HepG2 (cell line): Measurements from ENCODE around the gene ALPK3. TPM values are rescaled to one million over a fixed set of nuclear protein-coding genes. Genes with fewer than 3 reads are reported as not detected.

Experiments
- ATAC-seq: fragments of 200-7000 bp; cut with Tn5 transposase; 3 replicates; pipeline ENCODE4 v1.9.1; 2020; ENCODE audit warnings: mild to moderate bottlenecking, moderate library complexity
- BruUV-seq: library from RNA; stranded (reverse); fragments of 400-500 nt; replicated peaks from 2 replicates; lab custom pipeline; 2021; lab: Mats Ljungman, UMichigan
- CTCF ChIA-PET: fragments of 300-600 bp; formaldehyde crosslinking; extraction: SDS; loops from one replicate; lab custom pipeline; 2021; ENCODE audit warnings: low total read pairs, inconsistent platforms, low intra/inter-chr PET ratio; lab: Yijun Ruan, JAX
- POLR2A ChIA-PET: fragments of 350-600 bp; sonication (Branson Sonifier 250); formaldehyde crosslinking; loops from one replicate; lab custom pipeline; 2020; ENCODE audit warnings: antibody characterized with exemption, inconsistent platforms; lab: Yijun Ruan, JAX
- DNase-seq: peaks from one replicate; pipeline ENCODE4 v3.0.0-alpha.2; 2015; ENCODE audit warnings: low spot score
- FAIRE-seq: peaks from 3 replicates; lab custom pipeline; 2011; peaks lifted over from hg19 to GRCh38; lab: Jason Lieb, UNC
- H2AFZ ChIP-seq: one replicate; pipeline ENCODE4 v1.6.1; 2011; ENCODE audit warnings: low read length, inconsistent platforms
- H3K27ac ChIP-seq: fragments of 300-600 bp; 3 replicates; pipeline ENCODE4 v1.8.0; 2011; ENCODE audit warnings: mixed run types, mild to moderate bottlenecking, mixed read lengths, low read length, inconsistent platforms; ENCODE audit not compliant: insufficient read depth; ENCODE audit errors: extremely low read length
- H3K27me3 ChIP-seq, 2 experiments: fragments of 200-600 bp in 1 of 2; 2 replicates in 1 of 2; 3 replicates in 1 of 2; pipeline versions ENCODE4 v1.6.0 to v1.8.0; 2011; ENCODE audit warnings: low read length in 2 of 2, mild to moderate bottlenecking in 2 of 2, moderate library complexity in 2 of 2, inconsistent platforms in 1 of 2; ENCODE audit not compliant: insufficient read depth in 2 of 2, control insufficient read depth in 1 of 2
- H3K36me3 ChIP-seq, 2 experiments: fragments of 200-600 bp in 1 of 2; replicated peaks in 1 of 2; 2 replicates in 1 of 2; 3 replicates in 1 of 2; pipeline versions ENCODE4 v1.5.1 to v1.8.0; 2011; ENCODE audit warnings: low read length in 2 of 2, inconsistent platforms in 1 of 2; ENCODE audit not compliant: insufficient read depth in 2 of 2, control insufficient read depth in 1 of 2
- H3K4me1 ChIP-seq: 2 replicates; pipeline ENCODE4 v1.5.1; 2012; ENCODE audit warnings: low read length, inconsistent platforms; ENCODE audit not compliant: insufficient read depth
- H3K4me2 ChIP-seq: 2 replicates; pipeline ENCODE4 v1.6.0; 2011; ENCODE audit warnings: low read depth, low read length, inconsistent platforms
- H3K4me3 ChIP-seq, 3 experiments: fragments of 200-600 bp in 1 of 3; sonication (generic), shearing (Covaris generic) in 1 of 3; replicated peaks in 1 of 3; 2 replicates each; pipeline ENCODE4 v1.5.1; 2011 to 2016; ENCODE audit warnings: low read length in 3 of 3, inconsistent platforms in 2 of 3, low read depth in 2 of 3, mild to moderate bottlenecking in 2 of 3, control low read depth in 1 of 3, mixed read lengths in 1 of 3; ENCODE audit not compliant: insufficient read depth in 1 of 3
- H3K79me2 ChIP-seq: one replicate; pipeline ENCODE4 v1.6.1; 2011; ENCODE audit warnings: low read length, inconsistent platforms; ENCODE audit not compliant: insufficient read depth
- H3K9ac ChIP-seq: 2 replicates; pipeline ENCODE4 v1.6.0; 2011; ENCODE audit warnings: mild to moderate bottlenecking, low read depth, low read length, inconsistent platforms; ENCODE audit not compliant: insufficient read depth
- H3K9me3 ChIP-seq: 2 replicates; pipeline ENCODE4 v1.5.1; 2012; ENCODE audit warnings: mild to moderate bottlenecking, low read length
- H4K20me1 ChIP-seq: 2 replicates; pipeline ENCODE4 v1.6.0; 2011; ENCODE audit warnings: inconsistent platforms, mild to moderate bottlenecking, low read length, moderate library complexity; ENCODE audit not compliant: insufficient read depth
- E2F1 ChIP-seq: sonication (generic); formaldehyde crosslinking; IDR thresholded peaks from 2 replicates; pipeline ENCODE4 v1.5.0; 2020; ENCODE audit warnings: missing genetic modification reagents
- PLRG1 ChIP-seq: fragments of 450-650 bp; conservative IDR thresholded peaks from 2 replicates; pipeline ENCODE4 v1.6.1; 2016
- SNAPC2 ChIP-seq: sonication (generic); formaldehyde crosslinking; IDR thresholded peaks from 2 replicates; pipeline ENCODE4 v1.8.1; 2022; ENCODE audit warnings: mild to moderate bottlenecking, missing genetic modification reagents
- ZKSCAN1 ChIP-seq: fragments of 150-350 bp; IDR thresholded peaks from 2 replicates; pipeline ENCODE4 v1.6.1; 2014; ENCODE audit warnings: low read length
- ZNF878 ChIP-seq: sonication (generic); formaldehyde crosslinking; IDR thresholded peaks from 2 replicates; pipeline ENCODE4 v1.8.1; 2023; ENCODE audit warnings: mild to moderate bottlenecking, missing genetic modification reagents, moderate library complexity
- WGBS: methylation state at CpG from one replicate; pipeline ENCODE4 v1.1.6; 2017; ENCODE audit warnings: low lambda C conversion rate; 5-methylcytosine and 5-hydroxymethylcytosine counted together
- in situ Hi-C: cut with HindIII; loops from 2 replicates; pipeline ENCODE4 v1.10.0; 2017; ENCODE audit warnings: low pct_unique_long_range_greater_than_20kb; ENCODE audit not compliant: extremely low pct_ligation_motif_present
- intact Hi-C: fragments of 100-400 bp; cut with micrococcal nuclease; formaldehyde crosslinking; loops from one replicate; pipeline ENCODE4 v1.10.0; 2022; ENCODE audit not compliant: unreplicated experiment
- polyA plus RNA-seq, 8 experiments: library from polyadenylated mRNA; depleted of rRNA in 3 of 8; stranded (reverse) in 7 of 8; unstranded in 1 of 8; fragments of >200 nt; fragmentation: Illumina TruSeq in 4 of 8; extraction: Trizol in 4 of 8; gene quantifications; 2 replicates each; pipeline versions ENCODE4 v1.2.1 to v1.2.3, GENCODE V29; 2011 to 2016; ENCODE audit warnings: low read depth in 4 of 8, missing spikeins in 1 of 8, mixed read lengths in 1 of 8; ENCODE audit not compliant: insufficient read depth in 1 of 8
- total RNA-seq, 5 experiments: library from RNA; depleted of rRNA; stranded (reverse); fragments of >200 nt; fragmentation: Illumina TruSeq; extraction: Trizol; gene quantifications; 2 replicates each; pipeline ENCODE4 v1.2.3, GENCODE V29; 2016; ENCODE audit warnings: low read depth in 1 of 5
- TF ChIP-seq, protein P1 (sequence below): sonication (generic); formaldehyde crosslinking; IDR thresholded peaks from 2 replicates; pipeline ENCODE4 v1.4.0; 2020; ENCODE audit warnings: missing genetic modification reagents
- TF ChIP-seq, protein P2 (sequence below): sonication (generic); formaldehyde crosslinking; IDR thresholded peaks from 2 replicates; pipeline ENCODE4 v1.4.0; 2020; ENCODE audit warnings: missing genetic modification reagents
- TF ChIP-seq, protein P3 (sequence below): sonication (generic); formaldehyde crosslinking; IDR thresholded peaks from 2 replicates; pipeline ENCODE4 v1.5.1; 2020; ENCODE audit warnings: mild to moderate bottlenecking, moderate library complexity, missing genetic modification reagents
- TF ChIP-seq, protein P4 (sequence below): sonication (generic); formaldehyde crosslinking; IDR thresholded peaks from 2 replicates; pipeline ENCODE4 v1.5.0; 2020; ENCODE audit warnings: mild to moderate bottlenecking, missing genetic modification reagents, borderline replicate concordance

Gene ALPK3
- total and polyA plus RNA-seq, 2 of the 13 experiments (the other 11 are each of a cell fraction or from before 2014, with no cell fraction given) = 0.04 to 0.42 TPM

- Histone ChIP-seq H3K4me1 (peaks cover 6% of the 10 kb centered on the region; the same call in 1 of the 2 replicates), H2AFZ (no peak overlapping the region), H3K9ac (no peak overlapping the region), H3K27me3 (peaks cover 0 to 28% of the 10 kb centered on the region in 2 experiments; a peak in 3 of 5 replicates), H3K36me3 (no peaks in the 10 kb centered on the region), H3K4me2 (no peak overlapping the region), H3K79me2 (no peaks in the 10 kb centered on the region), H3K4me3 (no peak overlapping the region), H3K9me3 (no peaks in the 10 kb centered on the region), H4K20me1 (no peaks in the 10 kb centered on the region), H3K27ac (no peak overlapping the region)
- peak; percentile 35; the same call in 1 of the 3 replicates for ATAC-seq
- intact Hi-C loops = no loop called here
- ChIA-PET POLR2A (no interaction called here), CTCF (no interaction called here)
- in situ Hi-C loops = loop anchor here (25.0 kb wide), 1 partner anchor 327 kb away; no protein-coding TSS in a partner anchor
- WGBS = 0% methylated on average over 1 of the region's 5 CpGs
- no peak for DNase-seq
- FAIRE-seq = no peak
- no TSS peak for BruUV-seq
- TF ChIP-seq PLRG1 = no peak
- no peak for TF ChIP-seq SNAPC2 (CRISPR knock-in tag)
- TF ChIP-seq, protein P1, sequence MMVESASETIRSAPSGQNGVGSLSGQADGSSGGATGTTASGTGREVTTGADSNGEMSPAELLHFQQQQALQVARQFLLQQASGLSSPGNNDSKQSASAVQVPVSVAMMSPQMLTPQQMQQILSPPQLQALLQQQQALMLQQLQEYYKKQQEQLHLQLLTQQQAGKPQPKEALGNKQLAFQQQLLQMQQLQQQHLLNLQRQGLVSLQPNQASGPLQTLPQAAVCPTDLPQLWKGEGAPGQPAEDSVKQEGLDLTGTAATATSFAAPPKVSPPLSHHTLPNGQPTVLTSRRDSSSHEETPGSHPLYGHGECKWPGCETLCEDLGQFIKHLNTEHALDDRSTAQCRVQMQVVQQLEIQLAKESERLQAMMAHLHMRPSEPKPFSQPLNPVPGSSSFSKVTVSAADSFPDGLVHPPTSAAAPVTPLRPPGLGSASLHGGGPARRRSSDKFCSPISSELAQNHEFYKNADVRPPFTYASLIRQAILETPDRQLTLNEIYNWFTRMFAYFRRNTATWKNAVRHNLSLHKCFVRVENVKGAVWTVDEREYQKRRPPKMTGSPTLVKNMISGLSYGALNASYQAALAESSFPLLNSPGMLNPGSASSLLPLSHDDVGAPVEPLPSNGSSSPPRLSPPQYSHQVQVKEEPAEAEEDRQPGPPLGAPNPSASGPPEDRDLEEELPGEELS (CRISPR knock-in tag) = no peak
- TF ChIP-seq, protein P2, sequence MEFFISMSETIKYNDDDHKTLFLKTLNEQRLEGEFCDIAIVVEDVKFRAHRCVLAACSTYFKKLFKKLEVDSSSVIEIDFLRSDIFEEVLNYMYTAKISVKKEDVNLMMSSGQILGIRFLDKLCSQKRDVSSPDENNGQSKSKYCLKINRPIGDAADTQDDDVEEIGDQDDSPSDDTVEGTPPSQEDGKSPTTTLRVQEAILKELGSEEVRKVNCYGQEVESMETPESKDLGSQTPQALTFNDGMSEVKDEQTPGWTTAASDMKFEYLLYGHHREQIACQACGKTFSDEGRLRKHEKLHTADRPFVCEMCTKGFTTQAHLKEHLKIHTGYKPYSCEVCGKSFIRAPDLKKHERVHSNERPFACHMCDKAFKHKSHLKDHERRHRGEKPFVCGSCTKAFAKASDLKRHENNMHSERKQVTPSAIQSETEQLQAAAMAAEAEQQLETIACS (CRISPR knock-in tag) = no peak
- TF ChIP-seq, protein P3, sequence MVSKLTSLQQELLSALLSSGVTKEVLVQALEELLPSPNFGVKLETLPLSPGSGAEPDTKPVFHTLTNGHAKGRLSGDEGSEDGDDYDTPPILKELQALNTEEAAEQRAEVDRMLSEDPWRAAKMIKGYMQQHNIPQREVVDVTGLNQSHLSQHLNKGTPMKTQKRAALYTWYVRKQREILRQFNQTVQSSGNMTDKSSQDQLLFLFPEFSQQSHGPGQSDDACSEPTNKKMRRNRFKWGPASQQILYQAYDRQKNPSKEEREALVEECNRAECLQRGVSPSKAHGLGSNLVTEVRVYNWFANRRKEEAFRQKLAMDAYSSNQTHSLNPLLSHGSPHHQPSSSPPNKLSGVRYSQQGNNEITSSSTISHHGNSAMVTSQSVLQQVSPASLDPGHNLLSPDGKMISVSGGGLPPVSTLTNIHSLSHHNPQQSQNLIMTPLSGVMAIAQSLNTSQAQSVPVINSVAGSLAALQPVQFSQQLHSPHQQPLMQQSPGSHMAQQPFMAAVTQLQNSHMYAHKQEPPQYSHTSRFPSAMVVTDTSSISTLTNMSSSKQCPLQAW = no peak
- TF ChIP-seq ZNF878 (CRISPR knock-in tag) = no peak
- TF ChIP-seq E2F1 (CRISPR knock-in tag) = no peak
- TF ChIP-seq, protein P4, sequence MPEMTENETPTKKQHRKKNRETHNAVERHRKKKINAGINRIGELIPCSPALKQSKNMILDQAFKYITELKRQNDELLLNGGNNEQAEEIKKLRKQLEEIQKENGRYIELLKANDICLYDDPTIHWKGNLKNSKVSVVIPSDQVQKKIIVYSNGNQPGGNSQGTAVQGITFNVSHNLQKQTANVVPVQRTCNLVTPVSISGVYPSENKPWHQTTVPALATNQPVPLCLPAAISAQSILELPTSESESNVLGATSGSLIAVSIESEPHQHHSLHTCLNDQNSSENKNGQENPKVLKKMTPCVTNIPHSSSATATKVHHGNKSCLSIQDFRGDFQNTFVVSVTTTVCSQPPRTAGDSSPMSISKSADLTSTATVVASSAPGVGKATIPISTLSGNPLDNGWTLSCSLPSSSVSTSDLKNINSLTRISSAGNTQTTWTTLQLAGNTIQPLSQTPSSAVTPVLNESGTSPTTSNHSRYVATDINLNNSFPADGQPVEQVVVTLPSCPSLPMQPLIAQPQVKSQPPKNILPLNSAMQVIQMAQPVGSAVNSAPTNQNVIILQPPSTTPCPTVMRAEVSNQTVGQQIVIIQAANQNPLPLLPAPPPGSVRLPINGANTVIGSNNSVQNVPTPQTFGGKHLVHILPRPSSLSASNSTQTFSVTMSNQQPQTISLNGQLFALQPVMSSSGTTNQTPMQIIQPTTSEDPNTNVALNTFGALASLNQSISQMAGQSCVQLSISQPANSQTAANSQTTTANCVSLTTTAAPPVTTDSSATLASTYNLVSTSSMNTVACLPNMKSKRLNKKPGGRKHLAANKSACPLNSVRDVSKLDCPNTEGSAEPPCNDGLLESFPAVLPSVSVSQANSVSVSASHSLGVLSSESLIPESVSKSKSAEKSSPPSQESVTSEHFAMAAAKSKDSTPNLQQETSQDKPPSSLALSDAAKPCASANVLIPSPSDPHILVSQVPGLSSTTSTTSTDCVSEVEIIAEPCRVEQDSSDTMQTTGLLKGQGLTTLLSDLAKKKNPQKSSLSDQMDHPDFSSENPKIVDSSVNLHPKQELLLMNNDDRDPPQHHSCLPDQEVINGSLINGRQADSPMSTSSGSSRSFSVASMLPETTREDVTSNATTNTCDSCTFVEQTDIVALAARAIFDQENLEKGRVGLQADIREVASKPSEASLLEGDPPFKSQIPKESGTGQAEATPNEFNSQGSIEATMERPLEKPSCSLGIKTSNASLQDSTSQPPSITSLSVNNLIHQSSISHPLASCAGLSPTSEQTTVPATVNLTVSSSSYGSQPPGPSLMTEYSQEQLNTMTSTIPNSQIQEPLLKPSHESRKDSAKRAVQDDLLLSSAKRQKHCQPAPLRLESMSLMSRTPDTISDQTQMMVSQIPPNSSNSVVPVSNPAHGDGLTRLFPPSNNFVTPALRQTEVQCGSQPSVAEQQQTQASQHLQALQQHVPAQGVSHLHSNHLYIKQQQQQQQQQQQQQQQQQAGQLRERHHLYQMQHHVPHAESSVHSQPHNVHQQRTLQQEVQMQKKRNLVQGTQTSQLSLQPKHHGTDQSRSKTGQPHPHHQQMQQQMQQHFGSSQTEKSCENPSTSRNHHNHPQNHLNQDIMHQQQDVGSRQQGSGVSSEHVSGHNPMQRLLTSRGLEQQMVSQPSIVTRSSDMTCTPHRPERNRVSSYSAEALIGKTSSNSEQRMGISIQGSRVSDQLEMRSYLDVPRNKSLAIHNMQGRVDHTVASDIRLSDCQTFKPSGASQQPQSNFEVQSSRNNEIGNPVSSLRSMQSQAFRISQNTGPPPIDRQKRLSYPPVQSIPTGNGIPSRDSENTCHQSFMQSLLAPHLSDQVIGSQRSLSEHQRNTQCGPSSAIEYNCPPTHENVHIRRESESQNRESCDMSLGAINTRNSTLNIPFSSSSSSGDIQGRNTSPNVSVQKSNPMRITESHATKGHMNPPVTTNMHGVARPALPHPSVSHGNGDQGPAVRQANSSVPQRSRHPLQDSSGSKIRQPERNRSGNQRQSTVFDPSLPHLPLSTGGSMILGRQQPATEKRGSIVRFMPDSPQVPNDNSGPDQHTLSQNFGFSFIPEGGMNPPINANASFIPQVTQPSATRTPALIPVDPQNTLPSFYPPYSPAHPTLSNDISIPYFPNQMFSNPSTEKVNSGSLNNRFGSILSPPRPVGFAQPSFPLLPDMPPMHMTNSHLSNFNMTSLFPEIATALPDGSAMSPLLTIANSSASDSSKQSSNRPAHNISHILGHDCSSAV (CRISPR knock-in tag) = no peak
- TF ChIP-seq ZKSCAN1 = no peak
Observed at GRCh38 chr15:84834969-84835368, 17.8 kb downstream of the ALPK3 start.
